ENCODE measurements around the gene SETX.

SETX gene

GRCh38 chr9:132268725-132269352, 85.9 kb downstream of the SETX start:
- no peak overlapping the region for H3K27ac Mint-ChIP-seq
- no peak overlapping the region for H3K4me3 Mint-ChIP-seq
- H3K9me3 Mint-ChIP-seq: peaks cover 0 to 7% of the 10 kb centered on the region in 2 donors
- H3K27me3 Mint-ChIP-seq: no peaks in the 10 kb centered on the region
- ATAC-seq: peak; percentile 56
- peak; percentile 59 to 65 for DNase-seq
- no peaks in the 10 kb centered on the region for H3K4me1 Mint-ChIP-seq

GRCh38 chr9:132267660-132268059, 87.1 kb downstream of the SETX start:
- Mint-ChIP-seq H3K27me3 (no peaks in the 10 kb centered on the region), H3K9me3 (peaks cover 0 to 7% of the 10 kb centered on the region in 2 donors), H3K27ac (no peak overlapping the region), H3K4me1 (peaks cover 5% of the 10 kb centered on the region), H3K4me3 (no peak overlapping the region)
- DNase-seq (no peak), ATAC-seq (no peak)

GRCh38 chr9:132266017-132266416, 88.8 kb downstream of the SETX start:
- H3K4me1 Mint-ChIP-seq: peaks cover 9% of the 10 kb centered on the region
- peak overlapping the region; percentile 20 to 27 for H3K27ac Mint-ChIP-seq
- H3K4me3 Mint-ChIP-seq: no peak overlapping the region
- no peak for DNase-seq
- H3K27me3 Mint-ChIP-seq: no peaks in the 10 kb centered on the region
- no peak for ATAC-seq
- peaks cover 0 to 7% of the 10 kb centered on the region in 2 donors for H3K9me3 Mint-ChIP-seq

- H3K4me3 Mint-ChIP-seq: no peak overlapping the region
These were observed 93.9 kb downstream of the SETX start for GRCh38 chr9:132260846-132261245.

GRCh38 chr9:132250324-132251262, 104.2 kb downstream of the SETX start:
- Mint-ChIP-seq H3K9me3 (no peaks in the 10 kb centered on the region), H3K4me1 (no peaks in the 10 kb centered on the region), H3K27me3 (peaks cover 21% of the 10 kb centered on the region), H3K27ac (no peak overlapping the region), H3K4me3 (no peak overlapping the region)
- DNase-seq (no peak), ATAC-seq (peak; percentile 33)

More at GRCh38 chr9:132260846-132261245, 93.9 kb downstream of the SETX start:
- H3K4me1 Mint-ChIP-seq: peaks cover 19% of the 10 kb centered on the region
- DNase-seq: no peak
- ATAC-seq: no peak
- no peaks in the 10 kb centered on the region for H3K9me3 Mint-ChIP-seq
- H3K27ac Mint-ChIP-seq: no peak overlapping the region
- no peaks in the 10 kb centered on the region for H3K27me3 Mint-ChIP-seq

- DNase-seq (no peak), ATAC-seq (no peak)
- Mint-ChIP-seq H3K4me1 (no peaks in the 10 kb centered on the region), H3K4me3 (no peak overlapping the region), H3K27ac (no peak overlapping the region), H3K27me3 (peaks cover 30% of the 10 kb centered on the region), H3K9me3 (no peaks in the 10 kb centered on the region)
These were observed 105.1 kb downstream of the SETX start for GRCh38 chr9:132249690-132250089.

GRCh38 chr9:132249123-132249522, 105.7 kb downstream of the SETX start:
- Mint-ChIP-seq H3K27ac (no peak overlapping the region), H3K4me1 (no peaks in the 10 kb centered on the region), H3K27me3 (peaks cover 35% of the 10 kb centered on the region), H3K9me3 (no peaks in the 10 kb centered on the region), H3K4me3 (no peak overlapping the region)
- ATAC-seq: no peak
- DNase-seq: no peak

- ATAC-seq (peak; percentile 11), DNase-seq (no peak)
- no peaks in the 10 kb centered on the region for H3K9me3 Mint-ChIP-seq
- peaks cover 47% of the 10 kb centered on the region for H3K27me3 Mint-ChIP-seq
- H3K4me3 Mint-ChIP-seq: peak overlapping the region in 1 of 2 donors; percentile 29
- H3K27ac Mint-ChIP-seq: no peak overlapping the region
- no peaks in the 10 kb centered on the region for H3K4me1 Mint-ChIP-seq
These were observed 106.8 kb downstream of the SETX start for GRCh38 chr9:132247942-132248341.

- peaks cover 19% of the 10 kb centered on the region for H3K4me1 Mint-ChIP-seq
- no peak overlapping the region for H3K4me3 Mint-ChIP-seq
- no peak for DNase-seq
- H3K27me3 Mint-ChIP-seq: peaks cover 47% of the 10 kb centered on the region
- H3K9me3 Mint-ChIP-seq: no peaks in the 10 kb centered on the region
- no peak for ATAC-seq
- H3K27ac Mint-ChIP-seq: no peak overlapping the region
These were observed 109.3 kb downstream of the SETX start for GRCh38 chr9:132245465-132245864.

GRCh38 chr9:132244582-132245455, 110.0 kb downstream of the SETX start:
- Mint-ChIP-seq H3K4me1 (peaks cover 26% of the 10 kb centered on the region), H3K27me3 (peaks cover 53% of the 10 kb centered on the region), H3K27ac (no peak overlapping the region), H3K9me3 (no peaks in the 10 kb centered on the region), H3K4me3 (no peak overlapping the region)
- DNase-seq: no peak
- ATAC-seq: no peak

- DNase-seq: no peak
- H3K9me3 Mint-ChIP-seq: no peaks in the 10 kb centered on the region
- H3K4me1 Mint-ChIP-seq: peaks cover 28% of the 10 kb centered on the region
- no peak for ATAC-seq
- H3K27me3 Mint-ChIP-seq: peaks cover 55% of the 10 kb centered on the region
- H3K27ac Mint-ChIP-seq: no peak overlapping the region
- H3K4me3 Mint-ChIP-seq: peak overlapping the region; percentile 97 to 98
These were observed 111.4 kb downstream of the SETX start for GRCh38 chr9:132243156-132244074.

GRCh38 chr9:132242621-132243155, 112.1 kb downstream of the SETX start:
- no peaks in the 10 kb centered on the region for H3K9me3 Mint-ChIP-seq
- H3K27ac Mint-ChIP-seq: peak overlapping the region; percentile 95 to 96
- ATAC-seq (no peak), DNase-seq (no peak)
- H3K4me1 Mint-ChIP-seq: peaks cover 28% of the 10 kb centered on the region
- peak overlapping the region; percentile 97 to 98 for H3K4me3 Mint-ChIP-seq
- H3K27me3 Mint-ChIP-seq: peaks cover 55% of the 10 kb centered on the region

- H3K4me3 Mint-ChIP-seq: peak overlapping the region; percentile 97 to 98
- ATAC-seq: no peak
- H3K27ac Mint-ChIP-seq: peak overlapping the region; percentile 95 to 96
- H3K4me1 Mint-ChIP-seq: peaks cover 28% of the 10 kb centered on the region
- no peaks in the 10 kb centered on the region for H3K9me3 Mint-ChIP-seq
- H3K27me3 Mint-ChIP-seq: peaks cover 55% of the 10 kb centered on the region
- DNase-seq: peak in 1 of 2 donors; percentile 33
These were observed 112.8 kb downstream of the SETX start for GRCh38 chr9:132241840-132242620.

GRCh38 chr9:132241483-132241839, 113.3 kb downstream of the SETX start:
- Mint-ChIP-seq H3K27ac (peak overlapping the region; percentile 72 to 81), H3K4me1 (peaks cover 33% of the 10 kb centered on the region), H3K4me3 (peak overlapping the region; percentile 97 to 98), H3K27me3 (peaks cover 54% of the 10 kb centered on the region), H3K9me3 (no peaks in the 10 kb centered on the region)
- DNase-seq (no peak), ATAC-seq (no peak)
